Spleen (tissue), 11 donors: ENCODE data around the gene ST3GAL3. TPM values are rescaled to one million over a fixed set of nuclear protein-coding genes. Genes with fewer than 3 reads are reported as not detected.

Experiments
- DNase-seq: peaks from one replicate; pipeline ENCODE4 v3.0.0-alpha.2; 2020
- H3K27ac ChIP-seq, 8 donors: fragments of 200-600 bp; sonication (generic) in 7 of 8; 1 replicate in 4 of 8; 2 replicates in 4 of 8; pipeline versions ENCODE4 v1.5.0 to v1.8.0; 2016 to 2021; ENCODE audit warnings: inconsistent platforms in 4 of 8, mild to moderate bottlenecking in 4 of 8, moderate library complexity in 1 of 8
- H3K27me3 ChIP-seq, 7 donors: fragments of 200-600 bp; sonication (generic) in 6 of 7; replicated peaks in 1 of 7; 1 replicate in 4 of 7; 2 replicates in 3 of 7; pipeline versions ENCODE4 v1.5.0 to v1.8.0; 2016 to 2021; ENCODE audit warnings: inconsistent platforms in 3 of 7, mild to moderate bottlenecking in 1 of 7
- H3K36me3 ChIP-seq, 6 donors: fragments of 200-600 bp; sonication (generic) in 5 of 6; 1 replicate in 4 of 6; 2 replicates in 2 of 6; pipeline versions ENCODE4 v1.5.0 to v1.8.0; 2016 to 2021; ENCODE audit warnings: inconsistent platforms in 2 of 6
- H3K4me1 ChIP-seq, 6 donors: fragments of 200-600 bp; sonication (generic) in 5 of 6; 1 replicate in 3 of 6; 2 replicates in 3 of 6; pipeline versions ENCODE4 v1.5.0 to v1.8.0; 2016 to 2021; ENCODE audit warnings: inconsistent platforms in 3 of 6
- H3K4me3 ChIP-seq, 8 donors: fragments of 200-600 bp; sonication (generic) in 7 of 8; 1 replicate in 4 of 8; 2 replicates in 4 of 8; pipeline versions ENCODE4 v1.5.0 to v1.8.0; 2016 to 2021; ENCODE audit warnings: inconsistent platforms in 4 of 8, mild to moderate bottlenecking in 4 of 8, moderate library complexity in 2 of 8
- H3K9me3 ChIP-seq, 8 donors: fragments of 200-600 bp; sonication (generic) in 7 of 8; 1 replicate in 4 of 8; 2 replicates in 4 of 8; pipeline versions ENCODE4 v1.5.0 to v1.8.0; 2016 to 2021; ENCODE audit warnings: inconsistent platforms in 4 of 8
- CTCF ChIP-seq, 11 experiments: fragments of 200-600 bp in 7 of 11; fragments of 450-650 bp in 4 of 11; sonication (generic) in 4 of 11; IDR thresholded peaks in 8 of 11; conservative IDR thresholded peaks in 3 of 11; 1 replicate in 7 of 11; 2 replicates in 4 of 11; pipeline versions ENCODE4 v1.4.0 to v1.8.0; 2016 to 2021; ENCODE audit warnings: antibody characterized with exemption in 11 of 11, inconsistent platforms in 4 of 11, mild to moderate bottlenecking in 1 of 11
- POLR2A ChIP-seq, 3 donors: fragments of 450-650 bp; IDR thresholded peaks; one replicate each; pipeline ENCODE4 v1.5.1; 2017; ENCODE audit warnings: antibody characterized with exemption in 3 of 3, mild to moderate bottlenecking in 1 of 3
- POLR2AphosphoS5 ChIP-seq, 3 donors: sonication (generic); formaldehyde crosslinking; IDR thresholded peaks; one replicate each; pipeline ENCODE4 v1.5.1; 2017; ENCODE audit warnings: antibody characterized with exemption in 3 of 3
- WGBS, 5 donors: extraction: QIAGEN DNeasy Blood & Tissue Kit in 3 of 5; methylation state at CpG; one replicate each; pipeline versions ENCODE4 v1.1.5 to v1.1.7; 2013 to 2018; 5-methylcytosine and 5-hydroxymethylcytosine counted together
- intact Hi-C: fragments of 100-400 bp; cut with DNase I; formaldehyde crosslinking; loops from one replicate; pipeline ENCODE4 v1.15.0; 2023; ENCODE audit warnings: low total_unique reads
- polyA plus RNA-seq, 3 donors: library from polyadenylated mRNA; stranded (reverse); fragments of 200-250 nt; gene quantifications; one replicate each; pipeline ENCODE4 v1.2.1, GENCODE V29; 2013
- total RNA-seq, 7 donors: library from RNA; depleted of rRNA in 3 of 7; stranded (reverse); fragments of >200 nt in 3 of 7; fragmentation: NEBNext Ultra II Directional in 4 of 7; extraction: Animal tissue kit (Norgen Biotek cat#: 25700) in 4 of 7; gene quantifications; one replicate each; pipeline versions ENCODE4 v1.1.0 to v1.2.1, GENCODE V29; 2016 to 2021
- donor health status: healthy with polysubstance abuse.
- donor health status: DM: no; HTN: no; CAD: no; lungs with moderate emphysema.
- donor health status: DM: no; HTN: no; CAD: no.
- donor health status: Bipolar disorder and iron deficiency.
- donor health status: healthy.
- donor health status: DM: no; HTN: no; CAD: no.
- donor health status: DM: yes; HTN: yes; CAD: no.

The ST3GAL3 gene
- total and polyA plus RNA-seq, 10 donors, result 6.4 to 34.3 (median 21.0) TPM

DNA sequence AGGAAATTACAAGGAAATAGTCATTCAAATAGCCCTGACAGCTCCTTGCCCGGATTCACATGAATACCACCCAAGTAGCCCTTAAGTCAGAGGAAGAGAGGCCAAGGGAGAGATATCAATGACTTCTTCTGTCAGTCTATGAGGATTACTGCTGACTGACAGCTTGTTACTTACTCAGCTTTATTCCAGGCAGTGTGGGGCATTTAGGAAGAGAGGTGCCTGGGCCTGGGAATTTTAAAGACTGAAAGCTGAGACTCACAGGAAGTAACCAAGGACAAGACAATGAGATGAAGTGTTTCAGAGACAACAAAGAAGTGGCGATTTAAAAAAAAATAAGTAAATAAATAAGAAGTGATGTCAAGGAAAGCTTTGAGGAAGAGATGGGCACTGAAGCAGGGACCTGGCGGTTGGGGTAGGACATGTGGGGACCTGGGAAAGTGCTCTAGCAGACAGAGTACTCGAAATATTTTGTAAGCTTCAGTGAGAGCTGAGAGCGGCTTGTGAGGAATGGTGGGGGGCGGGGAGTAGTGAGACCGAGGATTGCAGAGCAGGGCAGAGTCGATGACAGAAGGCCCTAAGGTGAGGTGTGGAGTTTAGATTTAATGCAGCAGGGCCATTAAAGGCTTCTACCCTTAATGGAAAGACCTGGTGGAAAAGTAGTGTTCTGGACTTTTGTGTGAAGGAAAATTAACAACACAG lies 58.9 kb downstream of the ST3GAL3 start:
- no peak overlapping the region for H3K4me3 ChIP-seq
- H3K4me1 ChIP-seq, result peaks cover 11 to 38% (median 18%) of the 10 kb centered on the region in 6 donors
- no peaks in the 10 kb centered on the region for H3K27me3 ChIP-seq
- no peak overlapping the region for H3K27ac ChIP-seq
- DNase-seq, result no peak
- 72 to 84% (median 76%) methylated on average over 8 of the region's 8 CpGs for WGBS, 5 donors
- no peaks in the 10 kb centered on the region for H3K9me3 ChIP-seq
- intact Hi-C loops, result no loop called here
- no peak for TF ChIP-seq CTCF (IDR thresholded peaks at IDR 0.05 in 8 of 11, conservative IDR thresholded peaks at IDR 0.05 in 3 of 11)
- TF ChIP-seq POLR2A (IDR thresholded peaks at IDR 0.05), result no peak
- no peak for TF ChIP-seq POLR2AphosphoS5 (IDR thresholded peaks at IDR 0.05)
- no peaks in the 10 kb centered on the region for H3K36me3 ChIP-seq

DNA sequence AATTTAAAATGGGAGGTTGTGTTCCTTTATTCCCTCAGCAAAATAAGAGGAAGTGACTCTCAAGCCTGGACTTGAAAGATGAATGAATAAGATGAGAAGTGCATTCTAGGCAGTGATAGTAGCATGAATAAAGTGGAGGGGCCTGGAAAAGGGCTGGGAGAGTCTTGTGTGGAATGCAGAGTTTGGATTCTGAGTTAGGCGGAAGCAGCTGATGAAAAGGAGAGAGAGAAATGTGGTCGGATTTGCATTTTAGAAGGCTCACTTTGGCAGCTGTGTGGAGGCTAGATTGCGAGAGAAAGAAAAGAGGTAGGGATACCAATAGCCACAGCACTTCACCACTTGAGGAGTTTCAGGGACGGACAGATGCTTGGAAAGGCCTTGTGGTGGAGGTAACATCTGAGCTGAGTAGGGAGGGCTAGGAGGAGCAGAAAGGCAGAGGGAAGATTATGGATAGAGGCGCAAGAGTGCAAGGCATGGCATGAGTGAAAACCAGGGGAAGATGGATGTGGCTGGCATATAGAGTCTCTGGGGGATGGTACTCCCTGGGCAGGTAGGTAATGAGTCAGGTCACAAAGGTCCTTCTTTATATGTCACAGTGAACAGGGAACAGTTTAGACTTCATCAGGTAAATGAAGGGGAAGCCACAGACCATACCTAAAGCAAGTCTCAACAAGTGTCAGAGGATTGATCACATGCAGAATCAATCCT lies 59.6 kb downstream of the ST3GAL3 start:
- Histone ChIP-seq H3K36me3 (peaks cover 0 to 2% (median 0%) of the 10 kb centered on the region in 6 donors), H3K4me1 (peaks cover 11 to 36% (median 17%) of the 10 kb centered on the region in 6 donors), H3K4me3 (no peak overlapping the region), H3K27me3 (no peaks in the 10 kb centered on the region), H3K9me3 (no peaks in the 10 kb centered on the region), H3K27ac (no peak overlapping the region)
- TF ChIP-seq CTCF (IDR thresholded peaks at IDR 0.05 in 8 of 11, conservative IDR thresholded peaks at IDR 0.05 in 3 of 11) (no peak), POLR2AphosphoS5 (IDR thresholded peaks at IDR 0.05) (no peak), POLR2A (IDR thresholded peaks at IDR 0.05) (no peak)
- DNase-seq, result no peak
- intact Hi-C loops, result no loop called here
- 84 to 91% (median 87%) methylated on average over 5 of the region's 5 CpGs for WGBS, 5 donors

DNA sequence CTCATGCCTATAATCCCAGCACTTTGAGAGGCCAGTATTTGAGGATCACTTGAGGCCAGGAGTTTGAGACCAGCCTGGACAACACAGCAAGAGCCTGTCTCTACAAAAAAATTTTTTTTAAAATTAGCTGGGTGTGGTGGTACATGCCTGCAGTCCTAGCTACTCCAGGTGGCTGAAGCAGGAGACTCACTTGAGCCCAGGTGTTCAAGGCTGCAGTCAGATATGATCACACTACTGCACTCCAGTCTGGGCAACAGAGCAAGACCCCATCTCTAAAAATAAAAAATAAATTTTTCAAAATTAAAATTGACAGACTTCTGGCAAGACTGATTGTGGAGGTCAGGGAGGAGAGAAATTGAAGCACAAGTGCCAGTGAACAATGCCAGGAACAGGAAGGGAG lies 60.8 kb downstream of the ST3GAL3 start:
- intact Hi-C loops, result no loop called here
- H3K36me3 ChIP-seq, result peaks cover 0 to 13% (median 0%) of the 10 kb centered on the region in 6 donors

More for the DNA sequence above, 60.8 kb downstream of the ST3GAL3 start:
- DNase-seq, result no peak
- Histone ChIP-seq H3K4me1 (peaks cover 3 to 26% (median 7%) of the 10 kb centered on the region in 6 donors), H3K4me3 (no peak overlapping the region), H3K27me3 (no peaks in the 10 kb centered on the region), H3K27ac (no peak overlapping the region), H3K9me3 (no peaks in the 10 kb centered on the region)
- TF ChIP-seq POLR2A (IDR thresholded peaks at IDR 0.05) (no peak), CTCF (IDR thresholded peaks at IDR 0.05 in 8 of 11, conservative IDR thresholded peaks at IDR 0.05 in 3 of 11) (no peak), POLR2AphosphoS5 (IDR thresholded peaks at IDR 0.05) (no peak)
